H1 (cell line): Measurements from ENCODE around the gene IDH3A. TPM values are rescaled to one million over a fixed set of nuclear protein-coding genes. Genes with fewer than 3 reads are reported as not detected.

Source experiments
- CTCF ChIA-PET: fragments of 300-600 bp; sonication (Branson Sonifier 250); formaldehyde crosslinking; loops from one replicate; lab custom pipeline; 2021; ENCODE audit not compliant: partially characterized antibody; lab: Charles Lee
- POLR2A ChIA-PET: fragments of 300-600 bp; sonication (Branson Sonifier 250); formaldehyde crosslinking; loops from one replicate; lab custom pipeline; 2021; ENCODE audit warnings: inconsistent platforms; ENCODE audit not compliant: partially characterized antibody; lab: Charles Lee
- DNase-seq, 2 experiments: peaks; one replicate each; pipeline versions ENCODE4 v3.0.0 to v3.0.0-alpha.2; 2010 to 2022; ENCODE audit warnings: low spot score in 2 of 2, low read depth in 1 of 2, mixed read lengths in 1 of 2
- FAIRE-seq: peaks from 2 replicates; lab custom pipeline; 2011; peaks lifted over from hg19 to GRCh38; lab: Jason Lieb, UNC
- H2AFZ ChIP-seq: 2 replicates; pipeline ENCODE4 v1.8.1; 2012; ENCODE audit warnings: low read length, inconsistent platforms
- H2AK5ac ChIP-seq: 2 replicates; pipeline ENCODE4 v1.6.1; 2013; ENCODE audit warnings: low read depth, low read length
- H2BK120ac ChIP-seq: replicated peaks from 2 replicates; pipeline ENCODE3; 2013; ENCODE audit warnings: low read depth, low read length, inconsistent platforms
- H2BK12ac ChIP-seq: 2 replicates; pipeline ENCODE4 v1.6.1; 2013; ENCODE audit warnings: low read depth, low read length
- H2BK15ac ChIP-seq: 2 replicates; pipeline ENCODE4 v1.6.1; 2013; ENCODE audit warnings: low read length
- H2BK20ac ChIP-seq: 2 replicates; pipeline ENCODE4 v1.6.1; 2013; ENCODE audit warnings: low read length
- H2BK5ac ChIP-seq: 2 replicates; pipeline ENCODE4 v1.6.1; 2013; ENCODE audit warnings: low read depth, low read length
- H3K14ac ChIP-seq: 2 replicates; pipeline ENCODE4 v1.6.1; 2013; ENCODE audit warnings: inconsistent platforms; ENCODE audit not compliant: insufficient read length
- H3K18ac ChIP-seq: 2 replicates; pipeline ENCODE4 v1.6.1; 2013; ENCODE audit warnings: low read length; ENCODE audit errors: extremely low read depth
- H3K23ac ChIP-seq: 2 replicates; pipeline ENCODE4 v1.6.1; 2013; ENCODE audit warnings: inconsistent platforms; ENCODE audit not compliant: insufficient read length
- H3K23me2 ChIP-seq: 2 replicates; pipeline ENCODE4 v1.6.1; 2013; ENCODE audit warnings: low read depth, low read length
- H3K27ac ChIP-seq: 2 replicates; pipeline ENCODE4 v1.6.1; 2011; ENCODE audit warnings: low read depth, low read length, inconsistent platforms
- H3K27me3 ChIP-seq, 4 experiments: replicated peaks in 1 of 4; 1 replicate in 1 of 4; 2 replicates in 3 of 4; pipeline versions ENCODE4 v1.6.1 to v1.8.1; 2011 to 2013; ENCODE audit warnings: low read length in 3 of 4, mild to moderate bottlenecking in 3 of 4, inconsistent platforms in 2 of 4, mixed read lengths in 2 of 4, moderate library complexity in 1 of 4; ENCODE audit not compliant: control insufficient read depth in 3 of 4, insufficient read depth in 3 of 4; ENCODE audit errors: extremely low read depth in 1 of 4
- H3K36me3 ChIP-seq, 4 experiments: 2 replicates each; pipeline versions ENCODE4 v1.6.1 to v1.8.1; 2011 to 2013; ENCODE audit warnings: mild to moderate bottlenecking in 4 of 4, low read length in 3 of 4, moderate library complexity in 2 of 4, control low read depth in 1 of 4, inconsistent platforms in 1 of 4; ENCODE audit not compliant: insufficient read depth in 4 of 4, control insufficient read depth in 2 of 4
- H3K4ac ChIP-seq: replicated peaks from 2 replicates; pipeline ENCODE3; 2013; ENCODE audit warnings: low read length, low read depth, mixed read lengths, inconsistent platforms; ENCODE audit not compliant: insufficient read length
- H3K4me1 ChIP-seq, 4 experiments: replicated peaks in 1 of 4; 1 replicate in 1 of 4; 2 replicates in 3 of 4; pipeline versions ENCODE4 v1.6.1 to v1.8.1; 2011 to 2013; ENCODE audit warnings: low read length in 3 of 4, inconsistent platforms in 2 of 4, mixed read lengths in 1 of 4; ENCODE audit not compliant: insufficient read depth in 4 of 4, control insufficient read depth in 3 of 4
- H3K4me2 ChIP-seq, 2 experiments: 2 replicates each; pipeline versions ENCODE4 v1.6.1 to v1.8.1; 2011 to 2013; ENCODE audit warnings: low read depth in 2 of 2, low read length in 2 of 2, control low read depth in 1 of 2, inconsistent platforms in 1 of 2, mild to moderate bottlenecking in 1 of 2; ENCODE audit not compliant: insufficient read depth in 1 of 2
- H3K4me3 ChIP-seq, 4 experiments: fragments of 200-600, 300-600 bp in 1 of 4; sonication (generic), shearing (Covaris generic), sonication (Bioruptor Twin) in 1 of 4; 2 replicates each; pipeline versions ENCODE4 v1.5.1 to v1.8.1; 2011 to 2016; ENCODE audit warnings: low read length in 4 of 4, low read depth in 3 of 4, control low read depth in 2 of 4, inconsistent platforms in 2 of 4, mild to moderate bottlenecking in 2 of 4, mixed read lengths in 1 of 4, moderate library complexity in 1 of 4; ENCODE audit not compliant: insufficient read depth in 2 of 4; ENCODE audit errors: extremely low read depth in 1 of 4
- H3K56ac ChIP-seq: replicated peaks from 2 replicates; pipeline ENCODE3; 2013; ENCODE audit warnings: low read depth, mild to moderate bottlenecking, mixed read lengths, low read length, inconsistent platforms; ENCODE audit not compliant: insufficient read length
- H3K79me1 ChIP-seq: 2 replicates; pipeline ENCODE4 v1.6.1; 2013; ENCODE audit warnings: low read depth, low read length, control low read depth
- H3K79me2 ChIP-seq, 2 experiments: 2 replicates each; pipeline versions ENCODE4 v1.6.1 to v1.8.1; 2012 to 2013; ENCODE audit warnings: low read length in 2 of 2, mild to moderate bottlenecking in 2 of 2, inconsistent platforms in 1 of 2; ENCODE audit not compliant: insufficient read depth in 2 of 2, control insufficient read depth in 1 of 2
- H3K9ac ChIP-seq, 4 experiments: replicated peaks in 1 of 4; 1 replicate in 1 of 4; 2 replicates in 3 of 4; pipeline versions ENCODE4 v1.6.1 to v1.8.1; 2011 to 2013; ENCODE audit warnings: low read depth in 3 of 4, low read length in 3 of 4, control low read depth in 2 of 4, mild to moderate bottlenecking in 2 of 4, moderate library complexity in 2 of 4, inconsistent platforms in 1 of 4; ENCODE audit errors: extremely low read depth in 1 of 4
- H3K9me3 ChIP-seq, 2 experiments: 2 replicates each; pipeline versions ENCODE4 v1.6.1 to v1.8.1; 2012 to 2013; ENCODE audit warnings: mild to moderate bottlenecking in 2 of 2, moderate library complexity in 2 of 2, control low read depth in 1 of 2, inconsistent platforms in 1 of 2, low read depth in 1 of 2, low read length in 1 of 2, mixed read lengths in 1 of 2; ENCODE audit not compliant: insufficient read depth in 2 of 2
- H4K20me1 ChIP-seq, 2 experiments: replicated peaks in 1 of 2; 2 replicates each; pipeline versions ENCODE3 to v1.8.1; 2011 to 2013; ENCODE audit warnings: inconsistent platforms in 2 of 2, low read length in 2 of 2, mild to moderate bottlenecking in 1 of 2; ENCODE audit not compliant: insufficient read depth in 2 of 2, control insufficient read depth in 1 of 2
- H4K5ac ChIP-seq: 2 replicates; pipeline ENCODE4 v1.6.1; 2013; ENCODE audit warnings: low read length, low read depth, mixed read lengths, inconsistent platforms; ENCODE audit not compliant: insufficient read length
- H4K8ac ChIP-seq: 2 replicates; pipeline ENCODE4 v1.8.0; 2013; ENCODE audit warnings: mild to moderate bottlenecking, moderate library complexity, low read length, inconsistent platforms; ENCODE audit not compliant: insufficient read depth; ENCODE audit errors: extremely low read depth
- H4K91ac ChIP-seq: replicated peaks from 2 replicates; pipeline ENCODE3; 2013; ENCODE audit warnings: low read length, mixed read lengths, inconsistent platforms; ENCODE audit not compliant: insufficient read length
- CEBPB ChIP-seq: IDR thresholded peaks from 2 replicates; pipeline ENCODE4 v1.6.1; 2012; ENCODE audit warnings: low read depth, low read length
- CHD1 ChIP-seq: IDR thresholded peaks from 2 replicates; pipeline ENCODE4 v1.6.1; 2012; ENCODE audit warnings: low read depth, low read length, improper control_type of control experiment
- CREB1 ChIP-seq: IDR thresholded peaks from 2 replicates; pipeline ENCODE4 v1.6.1; 2012; ENCODE audit warnings: inconsistent platforms
- JUN ChIP-seq: IDR thresholded peaks from 2 replicates; pipeline ENCODE4 v1.6.1; 2011; ENCODE audit warnings: low read depth, mild to moderate bottlenecking, improper control_type of control experiment, low read length
- KDM5A ChIP-seq: fragments of 200-600 bp; IDR thresholded peaks from 2 replicates; pipeline ENCODE4 v1.7.1; 2012; ENCODE audit warnings: mild to moderate bottlenecking, low read length, inconsistent platforms, mixed read lengths
- POU5F1 ChIP-seq: IDR thresholded peaks from 2 replicates; pipeline ENCODE4 v1.6.1; 2011; ENCODE audit warnings: low read depth, mild to moderate bottlenecking, low read length, moderate library complexity
- RNF2 ChIP-seq: fragments of 200-900, 300-1000 bp; sonication (generic); IDR thresholded peaks from 2 replicates; pipeline ENCODE4 v1.7.1; 2016; ENCODE audit warnings: borderline replicate concordance, low read depth, mild to moderate bottlenecking, antibody characterized with exemption, low read length; ENCODE audit not compliant: poor library complexity, severe bottlenecking; ENCODE audit errors: missing control alignments
- RXRA ChIP-seq: IDR thresholded peaks from 2 replicates; pipeline ENCODE4 v1.6.1; 2011; ENCODE audit warnings: low read depth, mild to moderate bottlenecking, low read length, moderate library complexity; ENCODE audit not compliant: insufficient read depth
- SIN3A ChIP-seq, 2 experiments: IDR thresholded peaks in 1 of 2; conservative IDR thresholded peaks in 1 of 2; 2 replicates each; pipeline ENCODE4 v1.6.1; 2011 to 2012; ENCODE audit warnings: low read length in 2 of 2, improper control_type of control experiment in 1 of 2, low read depth in 1 of 2, mild to moderate bottlenecking in 1 of 2
- SRF ChIP-seq: IDR thresholded peaks from 2 replicates; pipeline ENCODE4 v1.6.1; 2011; ENCODE audit warnings: mild to moderate bottlenecking, low read depth, low read length, moderate library complexity
- TCF12 ChIP-seq: IDR thresholded peaks from 2 replicates; pipeline ENCODE4 v1.6.1; 2011; ENCODE audit warnings: low read depth, mild to moderate bottlenecking, low read length
- TEAD4 ChIP-seq: IDR thresholded peaks from 2 replicates; pipeline ENCODE4 v1.6.1; 2012; ENCODE audit warnings: low read depth, low read length, inconsistent platforms, mixed read lengths
- WGBS, 2 experiments: shearing (Covaris generic) in 1 of 2; methylation state at CpG; one replicate each; pipeline versions ENCODE4 v1.1.6 to v1.1.7; 2013 to 2015; ENCODE audit warnings: low lambda C conversion rate in 2 of 2, mixed read lengths in 2 of 2, inconsistent platforms in 1 of 2, low coverage in 1 of 2, missing lambda C conversion rate in 1 of 2; ENCODE audit not compliant: insufficient replicate concordance in 2 of 2, insufficient coverage in 1 of 2, insufficient read length in 1 of 2; ENCODE audit errors: extremely low coverage in 1 of 2, missing lambda C conversion rate in 1 of 2; 5-methylcytosine and 5-hydroxymethylcytosine counted together
- polyA plus RNA-seq, 7 experiments: library from polyadenylated mRNA; depleted of rRNA in 3 of 7; stranded (reverse) in 5 of 7; unstranded in 2 of 7; fragments of >200 nt in 5 of 7; fragments of 200-250 nt in 2 of 7; gene quantifications; 1 replicate in 5 of 7; 2 replicates in 1 of 7; 4 replicates in 1 of 7; pipeline versions ENCODE4 v1.2.1 to v1.2.3, GENCODE V29; 2011 to 2013; ENCODE audit warnings: missing spikeins in 2 of 7, mixed read lengths in 2 of 7
- total RNA-seq: library from RNA; stranded (reverse); fragmentation: NEBNext Ultra II Directional; extraction: Animal tissue kit (Norgen Biotek cat#: 25700); gene quantifications from 2 replicates; pipeline ENCODE4 v1.2.1, GENCODE V29; 2021
- TF ChIP-seq, protein P1 (sequence below): IDR thresholded peaks from 2 replicates; pipeline ENCODE4 v1.6.1; 2011; ENCODE audit warnings: low read depth, mild to moderate bottlenecking, low read length; ENCODE audit not compliant: insufficient read depth

The IDH3A gene
- total and polyA plus RNA-seq, 2 of the 8 experiments (the other 6 are each of a cell fraction or from before 2014, with no cell fraction given): 23.4 to 36.8 TPM

DNA sequence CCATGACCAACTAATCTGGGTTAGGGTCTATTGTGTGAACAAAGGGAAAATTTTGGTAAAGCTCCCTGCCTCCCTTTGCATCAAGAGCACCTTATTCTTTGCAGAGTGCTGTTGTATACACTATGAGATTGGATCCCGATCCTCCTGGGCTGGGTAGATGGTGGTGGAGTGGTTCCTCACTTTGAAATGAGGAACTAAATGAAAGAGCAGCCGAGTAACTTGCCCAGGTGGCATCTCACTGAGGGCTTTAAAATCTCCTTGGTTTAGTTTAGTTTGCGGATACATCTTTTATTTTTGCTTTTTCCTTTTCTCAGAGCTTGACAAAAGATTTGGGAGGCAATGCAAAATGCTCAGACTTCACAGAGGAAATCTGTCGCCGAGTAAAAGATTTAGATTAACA lies 19.4 kb downstream of the IDH3A start:
- Histone ChIP-seq H3K36me3 (peaks cover 3 to 14% (median 13%) of the 10 kb centered on the region in 4 experiments; a peak in 6 of 8 replicates), H2BK12ac (no peak overlapping the region)

More for the DNA sequence above, 19.4 kb downstream of the IDH3A start:
- no peak overlapping the region for H3K23ac ChIP-seq
- H4K8ac ChIP-seq: no peak overlapping the region
- TF ChIP-seq SIN3A (conservative IDR thresholded peaks at IDR 0.05 in 1 of 2, IDR thresholded peaks at IDR 0.05 in 1 of 2; ENCODE audit: low read depth in 1 of 2, low read length in 2 of 2) (no peak), POU5F1 (no peak), CEBPB (no peak), RNF2 (no peak), CHD1 (no peak), TEAD4 (no peak), JUN (no peak), KDM5A (no peak), RXRA (no peak), SRF (no peak), TCF12 (no peak), CREB1 (no peak)
- TF ChIP-seq, protein P1, sequence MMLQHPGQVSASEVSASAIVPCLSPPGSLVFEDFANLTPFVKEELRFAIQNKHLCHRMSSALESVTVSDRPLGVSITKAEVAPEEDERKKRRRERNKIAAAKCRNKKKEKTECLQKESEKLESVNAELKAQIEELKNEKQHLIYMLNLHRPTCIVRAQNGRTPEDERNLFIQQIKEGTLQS: no peak
- TF ChIP-seq, all 59 proteins: peak for 0
- Histone ChIP-seq H3K79me1 (no peaks in the 10 kb centered on the region), H4K5ac (no peak overlapping the region), H3K56ac (no peak overlapping the region), H4K20me1 (peaks cover 1 to 3% of the 10 kb centered on the region in 2 experiments), H2BK120ac (no peak overlapping the region), H3K4me3 (no peak overlapping the region), H3K79me2 (no peaks in the 10 kb centered on the region), H3K9ac (no peak overlapping the region), H3K9me3 (no peaks in the 10 kb centered on the region), H3K23me2 (no peaks in the 10 kb centered on the region; the same call in 1 of the 2 replicates), H2BK15ac (no peak overlapping the region), H3K18ac (no peak overlapping the region), H4K91ac (no peak overlapping the region), H3K27ac (no peak overlapping the region), H3K27me3 (no peaks in the 10 kb centered on the region), H3K4me1 (no peaks in the 10 kb centered on the region), H2AK5ac (no peak overlapping the region), H3K14ac (no peak overlapping the region), H3K4me2 (no peak overlapping the region), H2BK20ac (no peak overlapping the region), H2AFZ (no peak overlapping the region), H2BK5ac (no peak overlapping the region), H3K4ac (no peak overlapping the region)
- FAIRE-seq (no peak), DNase-seq (no peak)
- WGBS, 2 experiments: 96% methylated on average over 5 of the region's 5 CpGs; no CpG with 5 or more reads in 1 of the 2 experiments
- CTCF ChIA-PET: interaction anchor here (0.8 to 19.5 kb wide), 5 partner anchors 9 to 70 kb away, joined by 3 to 285 read pairs (median 24); partner anchors contain the start of gene ACSBG1
- POLR2A ChIA-PET: interaction anchor here (0.6 to 1.2 kb wide), 3 partner anchors 13 to 517 kb away, joined by 3 read pairs; no protein-coding TSS in a partner anchor
